Muscle of leg (tissue), 11 donors: ENCODE measurements around the gene MAP2K1. TPM values are rescaled to one million over a fixed set of nuclear protein-coding genes. Genes with fewer than 3 reads are reported as not detected.
A peak's percentile ranks its signal among the peaks of the same experiment; 100 is the strongest.
"Not testable (repeated sequence)": the region's sequence is repeated elsewhere in the genome, so short reads cannot be mapped to it uniquely, and the experiment has no call there.

Experiments used
- DNase-seq: peaks from one replicate; pipeline ENCODE4 v3.0.0; 2013
- H3K27ac ChIP-seq: one replicate; pipeline ENCODE4 v1.5.1; 2013; ENCODE audit warnings: mild to moderate bottlenecking, low read length, control low read depth
- H3K27me3 ChIP-seq: one replicate; pipeline ENCODE4 v1.6.1; 2013; ENCODE audit warnings: low read length; ENCODE audit not compliant: control insufficient read depth, insufficient read depth
- H3K36me3 ChIP-seq: one replicate; pipeline ENCODE4 v1.6.1; 2013; ENCODE audit warnings: low read length; ENCODE audit not compliant: control insufficient read depth, insufficient read depth
- H3K4me1 ChIP-seq: one replicate; pipeline ENCODE4 v1.6.1; 2013; ENCODE audit warnings: low read length; ENCODE audit not compliant: control insufficient read depth, insufficient read depth
- H3K4me3 ChIP-seq: one replicate; pipeline ENCODE4 v1.5.1; 2013; ENCODE audit warnings: low read length, control low read depth
- H3K9me3 ChIP-seq: replicated peaks from 2 replicates; pipeline ENCODE4 v1.6.1; 2013; ENCODE audit warnings: low read depth, low read length; ENCODE audit not compliant: control insufficient read depth
- WGBS: methylation state at CpG from one replicate; pipeline ENCODE4 v1.1.5; 2013; ENCODE audit warnings: missing lambda C conversion rate; ENCODE audit not compliant: insufficient coverage; 5-methylcytosine and 5-hydroxymethylcytosine counted together
- polyA plus RNA-seq, 8 donors: library from polyadenylated mRNA; unstranded; fragments of 120-200 nt; gene quantifications; one replicate each; pipeline versions ENCODE4 v1.2.1 to v1.2.3, GENCODE V29; 2013; ENCODE audit warnings: inconsistent platforms in 1 of 8, low replicate concordance in 1 of 8; ENCODE audit not compliant: insufficient read length in 8 of 8, insufficient read depth in 1 of 8
- total RNA-seq: library from RNA; stranded (reverse); fragments of 120-200 nt; gene quantifications from one replicate; pipeline ENCODE4 v1.2.4, GENCODE V29; 2013

Gene MAP2K1
- total and polyA plus RNA-seq, 9 donors: 50.4 to 138 (median 118) TPM

DNA sequence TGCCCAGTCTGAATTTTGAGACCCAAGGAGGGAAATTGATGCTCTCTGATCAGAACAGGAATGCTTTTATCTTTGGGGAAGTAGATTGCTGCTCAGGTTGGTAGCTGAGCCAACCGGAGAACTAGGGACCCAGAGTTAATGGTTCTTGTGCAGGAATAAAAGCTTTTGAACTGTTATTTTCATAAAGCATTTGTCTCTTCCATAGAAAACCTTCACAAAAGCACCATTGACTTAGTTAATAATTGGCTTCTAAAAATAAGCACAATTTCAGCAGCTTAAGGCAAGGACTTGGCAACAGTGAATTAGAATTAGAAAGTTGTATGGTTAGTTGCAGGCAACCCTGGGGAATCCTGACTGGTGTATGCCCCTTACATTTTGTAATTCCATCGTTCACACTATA lies 53.8 kb downstream of the MAP2K1 start:
- Histone ChIP-seq H3K9me3 (no peaks in the 10 kb centered on the region), H3K4me1 (no peaks in the 10 kb centered on the region), H3K36me3 (peaks cover 71% of the 10 kb centered on the region), H3K4me3 (no peak overlapping the region), H3K27ac (no peak overlapping the region), H3K27me3 (no peaks in the 10 kb centered on the region)
- no peak for DNase-seq
- no CpG with 5 or more reads among the region's 2 CpGs for WGBS

GRCh38 chr15:66452420-66452819 lies 65.7 kb downstream of the MAP2K1 start:
- H3K4me1 ChIP-seq: peaks cover 7% of the 10 kb centered on the region
- no peaks in the 10 kb centered on the region for H3K9me3 ChIP-seq
- peak; percentile 28 for DNase-seq
- no peaks in the 10 kb centered on the region for H3K27me3 ChIP-seq
- WGBS: 100% methylated on average over 1 of the region's 4 CpGs
- H3K27ac ChIP-seq: peak overlapping the region; percentile 8
- H3K36me3 ChIP-seq: peaks cover 14% of the 10 kb centered on the region
- H3K4me3 ChIP-seq: no peak overlapping the region

DNA sequence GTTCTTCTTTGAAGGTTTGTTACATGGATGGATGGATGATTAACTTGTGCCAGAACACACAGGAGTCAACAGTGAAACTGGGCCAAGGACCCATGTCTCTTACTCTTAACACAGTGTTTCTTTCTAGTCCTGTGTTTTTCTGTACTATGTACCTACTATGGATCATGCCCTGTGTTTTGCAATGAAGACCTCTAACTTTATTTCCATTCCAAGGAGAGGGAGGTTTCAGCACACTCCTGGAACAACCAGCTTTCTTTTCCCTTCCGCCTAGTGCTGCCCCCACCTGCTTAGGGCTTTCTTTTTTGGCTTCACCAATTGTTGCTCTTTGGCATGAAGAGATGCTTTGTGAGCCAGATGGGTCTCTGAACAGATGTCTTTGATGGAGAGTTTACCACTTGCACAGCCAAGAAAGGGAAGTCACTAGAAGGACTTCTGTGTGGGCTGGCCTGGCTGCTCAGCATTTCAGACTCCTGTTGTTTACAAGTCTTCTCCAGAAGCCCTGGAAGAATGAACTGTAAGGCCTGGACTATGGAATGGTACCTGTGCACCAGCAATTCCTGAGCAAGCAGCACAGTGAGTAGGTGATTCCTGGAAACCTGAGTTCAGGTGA lies 66.4 kb downstream of the MAP2K1 start:
- Histone ChIP-seq H3K36me3 (peaks cover 14% of the 10 kb centered on the region), H3K27ac (peak overlapping the region; percentile 43), H3K4me1 (peaks cover 7% of the 10 kb centered on the region), H3K4me3 (no peak overlapping the region), H3K27me3 (no peaks in the 10 kb centered on the region), H3K9me3 (no peaks in the 10 kb centered on the region)
- peak; percentile 85 for DNase-seq
- no CpG with 5 or more reads among the region's 1 CpG for WGBS

DNA sequence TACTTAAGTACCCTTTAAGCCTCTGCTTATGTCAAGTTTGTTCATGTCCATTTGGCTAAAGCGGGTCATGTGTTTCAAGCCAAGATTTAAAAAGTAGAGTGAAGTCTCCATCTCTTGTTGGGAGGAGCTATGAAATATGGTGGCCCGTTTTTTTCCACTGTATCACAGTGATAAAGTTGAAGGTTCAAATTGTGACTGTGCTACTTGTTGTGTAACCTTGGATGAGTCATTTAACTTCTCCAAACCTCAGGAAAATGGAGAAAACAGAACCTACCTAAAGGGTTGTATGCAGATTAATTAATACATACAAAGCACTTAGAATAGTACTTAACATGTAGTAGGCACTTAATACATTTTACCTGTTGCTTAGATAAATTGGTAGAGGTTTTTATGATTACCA lies 67.4 kb downstream of the MAP2K1 start:
- peaks cover 7% of the 10 kb centered on the region for H3K4me1 ChIP-seq
- no peak overlapping the region for H3K4me3 ChIP-seq
- no peak for DNase-seq
- H3K36me3 ChIP-seq: peaks cover 19% of the 10 kb centered on the region
- WGBS: no CpG with 5 or more reads among the region's 2 CpGs
- no peaks in the 10 kb centered on the region for H3K27me3 ChIP-seq
- H3K9me3 ChIP-seq: no peaks in the 10 kb centered on the region
- H3K27ac ChIP-seq: no peak overlapping the region

DNA sequence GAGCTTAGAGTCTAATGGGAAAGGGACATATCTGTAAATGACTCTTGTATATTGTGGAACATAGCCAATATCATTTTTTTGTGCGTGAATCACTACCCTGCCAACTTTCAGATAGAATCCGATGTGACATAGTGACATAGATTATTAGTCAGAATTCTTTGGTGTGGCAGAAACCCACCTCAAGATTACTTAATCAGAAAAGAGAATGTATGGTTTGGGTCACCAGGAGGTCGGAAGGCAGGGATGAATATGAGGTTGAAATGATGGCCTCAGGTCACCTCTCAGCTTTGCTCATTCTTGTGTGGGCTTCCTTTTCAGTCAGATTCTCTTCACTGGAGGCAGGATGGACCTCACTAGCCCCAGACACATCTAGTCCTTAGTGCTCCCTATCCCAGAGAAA lies 69.5 kb downstream of the MAP2K1 start:
- Histone ChIP-seq H3K27ac (no peak overlapping the region), H3K4me1 (peaks cover 7% of the 10 kb centered on the region), H3K27me3 (no peaks in the 10 kb centered on the region), H3K9me3 (no peaks in the 10 kb centered on the region), H3K36me3 (peaks cover 22% of the 10 kb centered on the region), H3K4me3 (no peak overlapping the region)
- no CpG with 5 or more reads among the region's 3 CpGs for WGBS
- no peak for DNase-seq

DNA sequence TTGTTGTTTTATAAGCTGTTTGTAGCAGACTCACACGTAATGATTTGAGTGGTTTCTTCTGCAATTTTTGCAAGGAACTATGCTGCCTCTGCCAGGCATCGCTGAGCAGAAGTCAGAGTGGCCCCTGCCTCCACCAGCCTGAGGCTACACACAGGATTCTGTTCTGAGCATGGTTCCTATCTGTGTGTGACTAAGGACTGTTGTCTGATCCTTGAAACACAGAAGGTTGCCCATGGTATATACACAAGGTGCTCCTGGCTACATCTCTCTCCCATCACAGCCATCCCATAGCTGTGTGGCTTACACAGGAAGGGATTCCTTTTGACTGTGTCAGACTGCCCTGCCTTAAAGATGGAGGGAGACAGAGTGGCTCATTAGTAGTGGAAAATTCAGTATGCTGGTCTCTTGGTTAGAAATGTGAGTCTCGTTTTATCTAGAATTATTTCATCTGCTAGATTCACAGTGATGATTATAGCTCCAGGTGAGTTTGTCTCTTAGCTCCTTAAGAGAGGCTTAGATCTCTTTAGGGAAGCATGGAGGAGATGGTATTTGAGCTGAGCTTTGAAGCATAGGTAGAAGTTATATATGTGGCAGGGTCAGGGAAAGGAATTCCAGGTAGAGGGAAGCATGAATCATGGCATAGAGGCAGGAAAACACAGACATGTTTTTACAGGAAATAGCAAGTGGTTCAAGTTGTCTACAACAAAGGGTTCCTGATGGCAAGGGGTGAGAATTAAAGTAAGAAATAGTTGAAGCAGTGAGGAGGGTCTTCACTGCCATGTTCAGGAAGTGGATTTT lies 73.3 kb downstream of the MAP2K1 start:
- Histone ChIP-seq H3K9me3 (no peaks in the 10 kb centered on the region), H3K4me3 (no peak overlapping the region), H3K36me3 (peaks cover 12% of the 10 kb centered on the region), H3K27ac (no peak overlapping the region), H3K4me1 (peaks cover 5% of the 10 kb centered on the region), H3K27me3 (no peaks in the 10 kb centered on the region)
- no peak for DNase-seq
- WGBS: 75% methylated on average over 1 of the region's 3 CpGs

DNA sequence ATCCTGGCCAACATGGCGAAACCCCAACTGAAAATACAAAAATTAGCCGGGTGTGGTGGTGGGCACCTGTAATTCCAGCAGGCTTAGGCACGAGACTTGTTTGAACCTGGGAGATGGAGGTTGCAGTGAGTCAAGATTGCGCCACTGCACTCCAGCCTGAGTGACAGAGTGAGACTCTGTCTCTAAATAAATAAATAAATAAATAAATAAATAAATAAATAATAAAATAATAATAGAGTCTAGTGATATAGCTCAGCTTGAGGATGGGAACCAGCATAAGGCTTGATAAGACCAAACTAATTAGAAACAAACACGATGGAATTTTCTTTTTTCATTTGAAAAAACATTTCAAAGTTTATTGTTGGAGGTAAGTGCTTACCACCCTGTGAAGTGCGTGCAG lies 74.6 kb downstream of the MAP2K1 start:
- H3K27ac ChIP-seq, H3K36me3 ChIP-seq, H3K27me3 ChIP-seq, DNase-seq, H3K9me3 ChIP-seq, H3K4me3 ChIP-seq, H3K4me1 ChIP-seq: not testable (repeated sequence)
- 100% methylated on average over 1 of the region's 6 CpGs for WGBS

DNA sequence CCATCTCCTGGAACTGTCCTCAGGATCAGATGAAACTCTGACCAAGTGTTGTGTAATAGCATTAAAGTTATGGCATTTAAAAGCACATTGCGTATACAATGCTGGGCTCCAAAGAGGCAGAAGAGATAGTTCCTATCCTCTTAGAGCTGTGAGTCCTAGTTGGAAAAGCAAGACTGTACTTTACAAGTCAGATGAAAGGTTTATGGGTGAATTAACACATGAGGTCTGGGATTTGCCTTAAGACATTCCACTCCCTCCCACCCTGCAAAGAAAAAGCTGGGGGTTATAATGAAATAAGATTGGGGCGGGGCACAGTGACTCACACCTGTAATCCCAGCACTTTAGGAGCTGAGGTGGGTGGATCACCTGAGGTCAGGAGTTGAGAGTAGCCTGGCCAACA lies 75.2 kb downstream of the MAP2K1 start:
- Histone ChIP-seq H3K27ac (no peak overlapping the region), H3K27me3 (no peaks in the 10 kb centered on the region), H3K4me1 (peaks cover 5% of the 10 kb centered on the region), H3K36me3 (peaks cover 7% of the 10 kb centered on the region), H3K4me3 (no peak overlapping the region), H3K9me3 (no peaks in the 10 kb centered on the region)
- no CpG with 5 or more reads among the region's 2 CpGs for WGBS
- DNase-seq: no peak

- H3K4me3 ChIP-seq: no peak overlapping the region
- H3K9me3 ChIP-seq: no peaks in the 10 kb centered on the region
- H3K27ac ChIP-seq: peak overlapping the region; percentile 21
- H3K27me3 ChIP-seq: no peaks in the 10 kb centered on the region
- peaks cover 5% of the 10 kb centered on the region for H3K4me1 ChIP-seq
- 55% methylated on average over 2 of the region's 4 CpGs for WGBS
- H3K36me3 ChIP-seq: peaks cover 7% of the 10 kb centered on the region
- peak; percentile 64 for DNase-seq
Observed at GRCh38 chr15:66462627-66463026, 75.9 kb downstream of the MAP2K1 start.

DNA sequence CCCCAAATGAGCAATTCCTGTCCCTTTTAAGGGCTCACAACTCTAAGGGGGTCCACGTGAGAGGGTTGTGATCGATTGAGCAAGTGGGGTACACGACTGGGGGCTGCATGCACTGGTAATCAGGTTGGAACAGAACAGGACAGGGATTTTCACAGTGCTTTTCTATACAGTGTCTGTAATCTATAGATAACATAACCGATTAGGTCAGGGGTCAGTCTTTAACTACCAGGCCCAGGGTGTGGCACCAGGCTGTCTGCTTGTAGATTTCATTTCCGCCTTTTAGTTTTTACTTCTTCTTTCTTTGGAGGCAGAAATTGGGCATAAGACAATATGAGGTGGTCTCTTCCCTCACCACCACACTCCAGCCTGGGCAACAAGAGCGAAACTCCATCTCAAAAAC lies 78.6 kb downstream of the MAP2K1 start:
- not testable (repeated sequence) for H3K27me3 ChIP-seq, H3K9me3 ChIP-seq, H3K4me3 ChIP-seq, DNase-seq, H3K4me1 ChIP-seq, H3K27ac ChIP-seq, H3K36me3 ChIP-seq
- 93% methylated on average over 2 of the region's 6 CpGs for WGBS
